Activated CD4-positive, alpha-beta T cell treated with anti-CD3 and anti-CD28 coated beads for 4 hours (primary cell): ENCODE measurements around the gene PAWR.

Experiments
- DNase-seq, 2 donors: peaks; one replicate each; pipeline ENCODE4 v3.0.0-alpha.2; 2020

PAWR gene, protein sequence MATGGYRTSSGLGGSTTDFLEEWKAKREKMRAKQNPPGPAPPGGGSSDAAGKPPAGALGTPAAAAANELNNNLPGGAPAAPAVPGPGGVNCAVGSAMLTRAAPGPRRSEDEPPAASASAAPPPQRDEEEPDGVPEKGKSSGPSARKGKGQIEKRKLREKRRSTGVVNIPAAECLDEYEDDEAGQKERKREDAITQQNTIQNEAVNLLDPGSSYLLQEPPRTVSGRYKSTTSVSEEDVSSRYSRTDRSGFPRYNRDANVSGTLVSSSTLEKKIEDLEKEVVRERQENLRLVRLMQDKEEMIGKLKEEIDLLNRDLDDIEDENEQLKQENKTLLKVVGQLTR

DNA sequence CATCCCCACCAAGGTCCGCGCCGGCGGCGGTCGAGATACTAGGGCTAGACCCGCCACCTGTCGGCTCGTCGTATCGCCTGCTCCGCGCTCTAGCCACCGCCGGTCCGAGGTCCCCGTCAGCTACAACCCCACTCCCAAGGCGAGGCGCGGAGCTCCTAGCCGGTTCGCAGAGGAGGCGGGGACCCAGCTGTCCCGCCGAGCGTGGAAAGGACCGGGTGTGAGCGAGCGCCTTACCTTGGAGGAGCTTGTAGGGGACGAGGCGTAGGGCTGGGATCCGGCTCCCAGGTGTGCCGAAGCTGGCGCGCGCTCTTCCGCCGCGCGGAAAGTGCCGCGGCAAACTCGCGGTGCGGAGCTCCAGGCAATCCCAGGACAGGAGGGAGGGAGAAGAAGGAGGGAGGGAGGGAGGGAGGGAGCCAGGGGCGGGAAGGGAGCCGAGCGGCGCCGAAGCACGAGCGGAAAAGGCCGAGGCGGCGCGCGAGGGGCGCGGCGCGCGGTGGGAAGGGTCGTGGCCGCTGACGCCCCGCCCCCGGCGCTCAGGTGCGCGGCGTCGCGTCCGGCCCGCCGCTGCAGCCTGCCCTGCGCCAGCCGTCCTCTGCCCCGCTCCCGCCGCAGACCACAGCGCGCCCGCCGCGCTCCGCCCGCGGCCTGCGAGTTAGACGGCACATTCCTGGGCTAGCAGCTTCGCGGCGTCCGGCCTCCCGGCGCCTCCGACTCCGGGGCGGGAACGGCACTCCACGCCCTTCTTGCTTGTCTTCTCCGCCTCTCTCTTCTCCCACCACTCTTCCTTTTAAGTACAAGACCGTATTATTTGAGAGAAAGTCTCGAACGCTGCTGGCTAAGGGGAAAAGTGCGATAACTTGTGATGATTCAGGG, at the start of gene PAWR:
Gene PAWR (minus strand): TSS at position 327 of the 873 bp plus-strand sequence. CDS start 720 bp downstream, outside the sequence.
- DNase-seq, result no peak

DNA sequence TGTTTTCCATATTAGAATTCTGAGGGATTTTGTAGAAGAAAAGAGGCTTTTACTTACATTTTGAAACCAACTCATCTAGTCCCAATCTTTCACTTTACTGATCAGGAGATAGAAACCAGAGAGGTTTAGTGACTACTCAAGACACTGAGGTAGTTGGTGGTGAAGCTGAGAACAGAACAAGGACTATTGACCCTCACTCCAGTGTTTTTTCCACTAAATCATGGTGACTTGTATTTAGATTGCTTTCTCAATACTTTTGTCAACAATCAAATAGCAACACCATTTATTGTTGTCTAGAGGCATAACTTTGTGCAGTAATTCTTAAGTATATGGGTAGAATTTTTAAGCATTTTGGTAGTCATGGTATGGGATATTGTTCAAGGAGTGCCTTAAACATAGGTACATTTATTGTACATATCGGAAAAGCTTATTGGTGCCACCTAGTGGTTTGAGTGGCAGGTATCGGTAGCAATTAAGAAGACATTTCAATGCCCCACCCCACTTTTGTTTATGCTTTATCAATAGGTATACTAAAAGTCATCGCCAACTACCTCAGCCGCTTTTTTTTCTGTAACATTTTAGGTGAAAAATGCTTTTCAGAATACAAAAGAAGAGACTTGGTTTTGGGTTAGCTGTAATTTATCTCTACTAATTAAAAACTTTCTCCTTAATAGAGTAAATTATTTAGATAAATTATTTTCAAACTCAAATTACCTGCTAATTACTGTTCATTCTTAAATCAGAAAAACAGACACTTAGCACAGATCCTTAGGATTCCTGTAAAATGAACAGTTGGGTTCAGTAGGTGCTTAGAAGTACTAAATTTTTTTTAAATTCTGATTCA, 47.3 kb upstream of the PAWR start:
- DNase-seq, result peak in 1 of 2 donors; percentile 3

DNA sequence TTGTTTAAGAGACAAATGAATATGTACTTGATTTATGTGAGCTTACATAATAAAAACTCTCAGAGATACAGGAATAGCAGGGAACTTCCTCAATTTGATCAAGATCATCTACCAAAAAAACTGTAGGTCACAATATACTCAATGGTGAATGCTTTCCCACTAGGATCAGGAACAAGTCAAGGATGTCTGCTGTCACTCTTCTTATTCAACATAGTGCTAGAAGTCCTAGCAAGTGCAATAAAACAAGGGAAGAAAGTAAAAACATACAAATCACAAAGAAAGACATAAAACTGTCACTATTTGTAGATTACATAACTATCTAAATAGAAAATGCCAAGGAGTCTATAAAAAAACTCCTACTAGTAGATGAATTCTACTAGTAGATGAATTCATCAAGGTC, 41.9 kb upstream of the PAWR start:
- DNase-seq, result no peak

DNA sequence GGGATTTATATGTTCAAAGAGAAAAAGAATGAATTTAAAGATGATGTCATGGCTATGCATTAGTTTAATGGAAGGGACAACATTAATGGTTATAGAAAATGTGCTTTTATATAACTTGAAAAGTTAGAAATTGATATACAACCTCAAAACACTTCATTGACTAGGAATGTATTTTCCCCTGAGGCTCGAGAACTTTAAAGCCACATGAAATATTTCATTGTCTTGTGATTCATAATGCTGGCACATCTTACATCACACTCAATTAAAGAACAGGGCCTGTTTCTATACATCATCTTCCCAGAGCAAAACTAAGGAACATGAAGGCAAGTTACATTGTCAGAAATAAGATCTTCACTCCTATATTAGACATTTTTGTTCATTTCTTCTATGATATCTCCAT, 35.2 kb upstream of the PAWR start:
- no peak for DNase-seq

DNA sequence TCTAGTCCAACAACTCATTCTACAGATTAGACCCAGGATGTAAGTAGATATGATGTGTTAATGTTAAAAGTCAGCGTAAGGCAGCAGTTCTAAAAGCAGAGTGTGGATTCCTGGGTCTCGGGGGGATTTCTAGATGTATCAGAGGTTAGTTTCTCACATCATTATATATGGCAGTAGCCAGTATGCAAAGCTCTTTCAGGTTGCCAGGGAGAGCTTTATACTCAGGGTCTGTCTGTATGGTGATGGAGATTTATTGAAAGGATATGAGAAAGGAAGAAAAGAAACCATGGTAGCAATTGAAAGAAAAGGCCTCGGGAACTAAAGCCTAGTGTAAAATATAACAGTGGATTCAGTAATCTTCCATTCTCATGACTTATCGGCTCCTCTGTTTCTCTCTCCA, 26.2 kb upstream of the PAWR start:
- DNase-seq, result no peak

DNA sequence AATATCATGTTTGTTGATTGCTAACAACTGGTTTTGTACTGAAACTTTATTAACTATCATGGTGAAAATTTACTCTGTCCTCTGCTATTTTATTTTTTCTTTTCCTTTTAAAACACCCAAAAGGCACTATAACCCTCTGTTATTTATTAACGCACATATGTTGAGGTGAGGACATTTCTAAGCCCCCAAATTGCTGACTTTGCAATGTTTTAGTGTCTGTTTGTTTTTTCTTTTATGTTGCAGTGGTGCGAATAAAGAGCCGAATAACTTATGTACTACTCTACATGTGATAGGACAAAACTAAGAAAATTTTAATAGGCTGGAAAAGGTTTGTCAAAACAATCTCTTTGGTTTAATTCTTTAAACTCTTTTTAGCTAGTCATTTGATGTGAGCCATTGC, 24.5 kb upstream of the PAWR start:
- no peak for DNase-seq

DNA sequence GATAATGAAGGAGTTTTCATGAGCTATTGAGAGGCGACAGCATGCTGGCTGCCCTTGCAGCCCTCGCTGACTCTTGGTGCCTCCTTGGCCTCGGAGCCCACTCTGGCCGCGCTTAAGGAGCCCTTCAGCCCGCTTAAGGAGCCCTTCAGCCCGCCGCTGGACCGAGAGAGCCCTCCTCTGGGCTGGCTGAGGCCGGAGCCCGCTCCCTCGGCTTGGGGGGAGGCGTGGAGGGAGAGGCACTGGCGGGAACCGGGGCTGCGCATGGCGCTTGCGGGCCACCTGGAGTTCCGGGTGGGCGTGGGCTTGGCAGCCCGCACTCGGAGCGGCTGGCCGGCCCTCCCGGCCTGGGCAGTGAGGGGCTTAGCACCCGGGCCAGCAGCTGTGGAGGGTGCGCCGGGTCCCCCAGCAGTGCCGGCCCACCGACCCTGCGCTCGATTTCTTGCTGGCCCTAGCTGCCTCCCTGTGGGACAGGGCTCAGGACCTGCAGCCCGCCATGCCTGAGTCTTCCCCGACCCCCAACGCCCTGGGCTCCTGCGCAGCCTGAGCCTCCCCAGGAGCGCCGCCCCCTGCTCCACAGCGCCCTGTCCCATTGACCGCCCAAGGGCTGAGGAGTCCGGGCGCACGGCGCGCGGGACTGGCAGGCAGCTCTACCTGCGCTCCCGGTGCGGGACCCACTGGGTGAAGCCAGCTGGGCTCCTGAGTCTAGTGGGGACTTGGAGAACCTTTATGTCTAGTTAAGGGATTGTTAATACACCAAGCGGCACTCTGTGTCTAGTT, 20.1 kb upstream of the PAWR start:
- no peak for DNase-seq

DNA sequence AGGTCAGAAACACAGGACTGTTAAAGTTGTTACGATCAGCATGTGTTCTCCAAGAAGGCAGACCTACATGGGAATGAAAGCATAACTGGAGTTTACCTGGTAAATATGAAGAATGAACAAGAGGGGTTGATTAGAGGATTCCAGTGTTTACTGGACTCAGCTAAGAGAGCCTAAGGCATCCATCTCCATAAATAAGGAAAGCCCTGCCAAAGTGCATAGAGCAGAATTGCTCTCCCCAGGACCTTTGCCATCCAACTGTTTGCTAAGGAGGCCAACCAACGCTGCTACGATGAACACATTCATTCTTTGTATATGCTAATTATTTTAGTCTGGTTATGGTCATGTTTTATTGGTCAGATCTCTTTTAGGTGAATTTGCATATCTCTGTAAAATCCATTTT, 17.1 kb upstream of the PAWR start:
- DNase-seq, result no peak

DNA sequence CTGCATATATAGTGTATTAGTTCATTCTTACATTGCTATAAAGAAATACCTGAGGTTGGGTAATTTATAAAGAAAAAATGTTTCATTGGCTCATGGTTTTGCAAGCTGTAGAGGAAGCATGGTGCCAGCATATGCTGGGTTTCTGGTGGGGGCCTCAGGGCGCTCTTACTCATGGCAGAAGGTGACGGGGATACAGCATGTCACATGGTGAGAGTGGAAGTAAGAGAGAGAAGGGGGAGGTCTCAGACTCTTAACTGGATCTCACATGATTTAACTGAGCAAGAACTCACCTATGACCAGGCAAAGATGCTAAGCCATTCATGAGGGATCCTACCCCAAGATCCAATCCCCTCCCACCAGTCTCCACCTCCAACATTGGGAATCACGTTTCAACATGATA, 15.9 kb upstream of the PAWR start:
- no peak for DNase-seq

DNA sequence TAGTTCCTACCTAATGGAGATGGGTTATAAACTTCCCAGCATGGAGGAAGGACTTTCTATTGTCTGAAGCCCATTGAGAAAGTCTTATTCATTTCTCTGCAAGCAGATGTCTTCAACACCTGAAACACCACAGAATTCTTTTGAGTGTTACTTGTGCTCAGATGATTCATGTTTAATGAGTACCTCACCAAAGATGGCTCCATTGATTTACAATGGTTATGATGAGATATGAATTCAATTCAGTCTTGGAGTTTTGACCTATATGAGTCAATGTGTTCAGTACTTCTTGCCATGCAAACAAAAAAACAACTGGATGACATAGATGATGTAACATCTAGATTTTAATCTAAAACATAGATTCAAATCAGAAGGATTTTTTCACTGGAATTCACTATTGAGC, 15.4 kb upstream of the PAWR start:
- no peak for DNase-seq

DNA sequence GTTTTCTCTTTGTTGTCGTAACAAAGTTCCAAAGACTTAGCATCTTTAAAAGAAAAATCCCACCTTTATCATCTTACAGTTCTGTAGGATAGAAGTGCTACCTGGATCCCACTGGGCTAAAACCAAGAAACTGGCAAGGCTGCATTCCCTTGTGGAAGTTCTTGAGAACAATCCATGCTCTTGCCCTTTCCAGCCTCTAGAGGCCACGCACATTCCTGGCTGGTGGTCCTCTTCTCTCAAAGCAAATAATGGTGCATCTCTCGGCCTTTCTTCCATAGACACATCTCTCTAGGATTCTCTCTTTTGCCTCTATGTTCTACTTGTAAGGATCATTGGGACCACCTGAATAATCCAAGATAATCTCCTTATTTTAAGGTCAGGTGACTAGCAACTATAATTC, 8.2 kb upstream of the PAWR start:
- DNase-seq, result no peak

DNA sequence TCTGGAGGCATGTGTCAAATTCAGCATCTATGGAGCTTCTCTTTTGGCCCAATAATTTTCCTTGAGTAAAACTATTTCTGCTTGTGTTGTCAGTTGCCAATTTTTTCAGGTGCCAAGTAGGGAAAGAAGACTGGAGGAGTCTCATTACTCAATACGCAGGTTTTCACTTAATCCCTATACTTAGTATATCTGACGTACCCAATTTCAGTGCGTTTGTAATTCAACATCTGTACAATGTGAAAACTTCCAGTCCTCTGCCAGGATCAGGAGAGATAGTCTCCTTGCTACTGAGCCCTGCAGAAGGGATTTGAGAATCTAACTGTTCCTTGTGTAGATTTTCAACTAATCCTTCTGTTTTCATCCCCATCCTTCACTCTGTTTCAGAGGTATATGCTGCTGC, 5.7 kb upstream of the PAWR start:
- no peak for DNase-seq

DNA sequence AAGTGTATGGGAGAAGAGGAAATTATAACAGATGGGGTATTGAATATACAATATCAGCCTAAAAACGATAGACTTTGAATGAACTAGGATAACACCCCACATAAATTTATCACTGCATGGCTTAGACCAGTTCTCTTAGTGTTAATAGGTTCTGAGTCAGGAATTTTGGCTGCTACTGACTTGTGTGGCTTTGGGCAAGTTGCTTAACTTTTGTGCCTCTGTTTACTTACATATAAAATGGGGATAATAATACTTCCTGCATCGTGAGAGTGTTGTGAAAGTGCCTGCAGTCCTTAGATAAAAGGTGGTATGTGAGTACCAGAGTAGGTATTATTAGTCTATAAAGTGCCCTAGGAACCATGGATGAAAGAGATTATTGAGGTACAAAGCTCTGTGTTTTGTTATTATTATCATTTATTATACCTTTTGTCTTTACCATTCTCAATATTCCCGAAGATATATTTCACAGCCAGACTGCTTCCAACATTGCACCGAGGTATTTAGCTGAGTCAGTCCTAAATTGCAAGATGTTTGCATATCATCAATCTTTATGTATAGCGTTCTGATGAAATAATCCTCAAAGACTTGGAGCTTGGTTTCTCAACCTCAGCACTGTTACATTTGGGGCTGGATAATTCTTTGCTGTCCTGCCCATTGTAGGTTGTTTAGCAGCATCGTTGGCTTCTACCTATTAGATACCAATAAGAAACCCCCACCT, 2.3 kb upstream of the PAWR start:
- no peak for DNase-seq

DNA sequence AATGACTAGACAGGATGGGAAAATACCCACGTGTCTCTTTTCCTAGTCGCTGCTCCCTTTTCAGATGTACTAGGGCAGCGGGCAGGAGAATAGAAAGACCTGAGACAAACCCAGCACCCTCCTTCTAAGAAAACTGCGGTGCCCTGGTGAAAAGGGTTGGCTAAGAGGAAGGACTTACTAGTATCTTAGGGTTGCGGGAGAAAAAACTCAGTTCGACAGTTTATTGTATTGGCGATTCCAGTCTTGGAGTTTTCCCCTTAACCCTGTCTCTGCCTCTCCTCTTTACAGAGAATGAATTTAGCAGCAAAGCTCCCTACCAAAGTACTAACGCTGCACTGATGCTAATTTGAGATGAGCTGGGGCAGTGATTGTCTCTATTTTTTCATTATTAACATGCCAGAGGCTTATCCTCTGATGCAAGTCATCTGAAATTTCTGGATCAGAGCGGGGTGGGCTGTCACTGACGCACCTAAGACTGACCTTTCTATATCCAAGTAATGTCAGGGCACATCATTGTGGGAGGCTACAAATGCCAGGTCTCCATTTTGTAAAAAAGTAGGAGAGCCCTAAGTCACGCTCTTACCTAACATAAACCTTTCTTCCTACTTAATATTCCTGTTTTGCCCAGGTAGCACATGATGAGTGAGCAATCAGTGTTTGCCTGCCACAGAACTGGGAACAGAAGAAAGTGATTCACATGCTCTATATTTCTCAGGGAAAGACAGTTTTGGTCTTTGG, 916 bp upstream of the PAWR start:
- DNase-seq, result no peak

DNA sequence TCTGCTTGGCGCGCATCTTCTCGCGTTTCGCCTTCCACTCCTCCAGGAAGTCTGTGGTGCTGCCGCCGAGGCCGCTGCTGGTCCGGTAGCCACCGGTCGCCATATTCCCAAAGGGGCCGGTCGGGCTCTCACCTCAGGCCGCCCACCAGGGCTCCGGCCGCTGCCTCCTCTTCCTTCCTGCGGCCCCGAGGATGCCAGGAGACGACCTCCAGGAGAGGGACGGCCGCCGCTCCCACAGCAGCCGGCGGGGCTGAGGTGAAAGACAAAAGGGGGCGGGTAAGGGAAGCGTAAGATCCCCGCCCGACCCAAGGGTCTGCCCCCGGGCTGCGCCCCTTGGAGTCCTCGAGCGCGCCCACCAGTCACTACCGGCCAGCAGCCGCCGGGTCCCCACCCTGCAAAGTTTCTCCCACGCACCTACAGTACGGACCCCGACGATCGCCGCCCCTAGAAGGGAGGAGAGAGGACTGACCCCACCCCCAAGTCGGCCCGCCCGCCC, 574 bp downstream of the PAWR start:
- DNase-seq, result no peak

DNA sequence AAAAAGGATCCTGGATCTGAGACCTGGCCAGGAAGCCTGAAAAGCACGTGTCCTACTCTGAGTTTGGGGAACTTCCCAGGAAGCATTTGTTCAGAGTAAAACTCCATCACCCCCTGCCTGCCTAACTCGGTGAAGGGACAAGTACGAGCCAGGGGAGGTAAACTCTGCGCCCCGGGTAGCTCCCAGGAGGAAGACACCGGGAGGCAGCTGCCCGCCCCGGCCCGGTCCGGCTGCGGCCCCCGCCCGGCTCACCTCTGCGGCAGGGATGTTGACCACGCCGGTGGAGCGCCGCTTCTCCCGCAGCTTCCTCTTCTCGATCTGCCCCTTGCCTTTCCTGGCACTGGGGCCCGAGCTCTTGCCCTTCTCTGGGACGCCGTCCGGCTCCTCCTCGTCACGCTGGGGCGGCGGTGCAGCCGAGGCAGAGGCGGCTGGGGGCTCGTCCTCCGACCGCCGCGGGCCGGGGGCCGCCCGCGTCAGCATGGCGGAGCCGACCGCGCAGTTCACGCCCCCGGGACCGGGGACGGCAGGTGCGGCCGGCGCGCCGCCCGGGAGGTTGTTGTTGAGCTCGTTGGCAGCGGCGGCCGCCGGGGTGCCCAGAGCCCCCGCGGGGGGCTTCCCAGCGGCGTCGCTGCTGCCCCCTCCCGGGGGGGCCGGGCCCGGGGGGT, 1.2 kb downstream of the PAWR start:
- DNase-seq, result no peak

DNA sequence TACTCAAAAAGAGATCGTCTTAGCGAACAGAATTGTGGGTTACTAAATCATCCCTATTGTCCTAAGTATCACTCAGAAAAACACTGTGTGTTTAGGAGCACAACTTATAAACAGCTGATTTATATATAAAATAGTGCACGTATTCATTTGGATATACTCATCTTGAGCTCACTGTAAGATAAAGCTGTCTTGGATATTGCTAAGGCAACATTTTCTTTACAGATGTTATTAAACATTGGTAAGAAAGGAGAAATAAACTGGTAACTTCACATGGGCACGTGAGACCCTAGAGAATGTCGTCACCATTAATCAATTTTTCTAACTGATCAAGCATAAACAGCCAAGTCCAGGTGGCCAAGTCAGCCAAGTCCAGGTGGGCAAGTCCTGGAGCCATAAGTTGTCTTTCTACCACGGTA, 1.7 kb downstream of the PAWR start:
- DNase-seq, result no peak

DNA sequence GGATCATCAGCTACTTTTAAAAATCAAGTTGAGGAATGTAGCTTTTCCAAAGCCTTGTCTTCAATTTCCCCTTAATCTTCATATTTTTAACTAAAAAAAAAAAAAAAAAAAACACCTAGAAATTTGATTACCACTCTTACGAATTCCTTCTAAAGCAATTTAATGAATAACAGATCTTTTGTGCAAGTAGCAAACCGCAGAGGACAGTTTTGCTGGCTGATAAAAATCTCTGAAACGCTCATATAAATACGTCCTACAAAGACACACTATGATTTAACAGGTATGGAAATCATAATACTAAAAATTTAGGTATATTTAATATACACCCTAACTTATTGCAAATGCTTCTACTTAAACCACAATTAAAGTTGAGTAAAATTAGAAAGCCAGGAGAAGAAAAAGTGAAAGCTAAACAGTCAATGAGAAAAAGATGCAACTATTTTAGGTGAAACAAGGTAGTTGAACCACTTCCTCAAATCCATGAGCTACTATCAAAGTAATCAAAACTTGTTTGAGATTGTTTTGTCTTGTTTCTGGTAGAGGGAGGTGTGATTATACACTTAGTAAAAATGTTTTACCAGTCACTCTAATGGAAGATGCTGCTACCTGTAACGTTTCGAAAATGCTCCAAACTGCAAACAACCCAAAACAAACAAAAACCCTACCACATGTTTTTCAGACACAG, 2.2 kb downstream of the PAWR start:
- DNase-seq, result no peak

DNA sequence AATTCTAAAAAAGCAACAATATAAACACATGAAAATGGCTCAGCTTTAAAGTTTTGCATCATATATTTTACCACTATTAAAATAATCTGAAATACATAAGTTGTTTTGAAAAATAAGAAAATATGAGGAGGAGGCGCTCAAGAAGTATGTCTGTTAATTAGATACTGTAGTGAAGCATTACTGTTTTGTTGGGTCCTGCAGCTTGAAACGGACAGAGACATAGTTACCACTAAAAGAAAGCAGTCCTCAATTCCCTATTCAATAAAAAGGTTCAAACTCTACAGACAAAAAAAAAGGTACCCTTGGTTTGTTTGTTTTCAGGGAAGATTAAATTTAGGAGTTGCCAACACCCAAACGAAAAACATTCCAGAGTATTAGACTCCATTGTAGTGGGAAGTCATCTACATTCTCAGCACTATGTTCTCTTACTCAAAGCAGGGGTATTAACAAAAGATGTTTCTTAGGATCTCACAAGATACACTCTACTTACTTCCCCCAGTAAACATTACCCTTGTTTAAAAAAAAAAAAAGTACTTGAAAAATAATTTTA, 3.0 kb downstream of the PAWR start:
- DNase-seq, result no peak
